Large intestine (tissue), 3 donors: ENCODE measurements around the gene ADAMTS17. TPM values are rescaled to one million over a fixed set of nuclear protein-coding genes. Genes with fewer than 3 reads are reported as not detected.

Experiments
- DNase-seq, 2 donors: peaks; one replicate each; pipeline versions ENCODE4 v3.0.0 to v3.0.0-alpha.2; 2013
- H3K27ac ChIP-seq: one replicate; pipeline ENCODE4 v1.5.1; 2013; ENCODE audit warnings: low read length
- H3K27me3 ChIP-seq: 2 replicates; pipeline ENCODE4 v1.6.1; 2013; ENCODE audit warnings: low read length; ENCODE audit not compliant: control insufficient read depth, insufficient read depth
- H3K36me3 ChIP-seq: 2 replicates; pipeline ENCODE4 v1.6.1; 2013; ENCODE audit warnings: low read length; ENCODE audit not compliant: control insufficient read depth, insufficient read depth
- H3K4me1 ChIP-seq: one replicate; pipeline ENCODE4 v1.6.1; 2013; ENCODE audit warnings: low read length; ENCODE audit not compliant: control insufficient read depth, insufficient read depth
- H3K4me3 ChIP-seq: one replicate; pipeline ENCODE4 v1.5.1; 2013; ENCODE audit warnings: low read length
- H3K9me3 ChIP-seq: one replicate; pipeline ENCODE4 v1.6.1; 2013; ENCODE audit warnings: mild to moderate bottlenecking, low read depth, low read length, moderate library complexity; ENCODE audit not compliant: control insufficient read depth
- WGBS: methylation state at CpG from one replicate; pipeline ENCODE4 v1.1.5; 2013; ENCODE audit warnings: low lambda C conversion rate; ENCODE audit not compliant: insufficient coverage; 5-methylcytosine and 5-hydroxymethylcytosine counted together
- polyA plus RNA-seq: library from polyadenylated mRNA; unstranded; fragments of 120-200 nt; gene quantifications from one replicate; pipeline ENCODE4 v1.2.1, GENCODE V29; 2013

ADAMTS17 gene
- polyA plus RNA-seq, 1 donor = 3.7 TPM

DNA sequence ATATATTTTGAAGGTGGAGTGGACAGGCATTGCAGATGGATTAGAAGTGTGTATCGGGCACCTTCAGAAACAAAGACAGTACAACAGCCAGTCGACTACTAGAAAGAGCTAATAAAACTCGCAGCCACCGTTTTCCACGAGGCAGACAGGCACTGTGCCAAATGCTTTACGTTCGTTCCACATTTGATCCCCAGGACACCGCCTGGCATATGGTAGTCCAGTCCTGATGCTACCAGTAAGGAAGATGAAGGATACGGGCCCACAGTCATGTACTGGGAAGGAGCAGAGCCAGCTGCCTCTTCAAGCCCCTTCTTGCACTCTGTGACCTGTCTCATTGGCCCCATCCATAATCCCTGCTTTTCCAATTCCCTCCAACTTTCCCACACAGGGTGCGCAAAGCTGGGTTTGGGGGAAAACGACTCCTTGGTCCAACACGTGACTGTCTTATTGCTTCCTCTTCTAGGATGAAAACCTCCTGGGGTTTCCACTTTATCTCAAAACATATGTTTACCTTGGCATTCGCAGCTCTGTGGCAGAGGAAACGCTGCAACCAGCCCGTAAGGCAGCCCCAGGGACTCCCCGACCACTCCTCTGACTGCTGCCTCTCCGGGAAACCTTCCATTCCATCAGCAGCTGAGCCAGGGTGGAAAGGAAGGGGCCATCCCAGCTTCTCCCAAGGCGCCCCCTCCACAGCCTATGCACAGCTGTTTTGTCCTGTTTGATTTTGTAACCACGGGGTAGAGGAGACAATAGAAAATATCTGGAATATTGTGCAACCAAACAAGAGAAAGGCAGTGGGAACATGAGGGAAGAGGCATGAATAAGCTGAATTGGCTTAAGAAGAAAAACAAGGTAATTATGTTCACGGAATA is 107.4 kb downstream of the ADAMTS17 start:
- peak in 1 of 2 donors; percentile 11 for DNase-seq
- Histone ChIP-seq H3K27ac (no peak overlapping the region), H3K27me3 (no peaks in the 10 kb centered on the region), H3K9me3 (no peaks in the 10 kb centered on the region), H3K36me3 (no peaks in the 10 kb centered on the region), H3K4me3 (no peak overlapping the region), H3K4me1 (no peaks in the 10 kb centered on the region)
- 100% methylated on average over 1 of the region's 20 CpGs for WGBS

DNA sequence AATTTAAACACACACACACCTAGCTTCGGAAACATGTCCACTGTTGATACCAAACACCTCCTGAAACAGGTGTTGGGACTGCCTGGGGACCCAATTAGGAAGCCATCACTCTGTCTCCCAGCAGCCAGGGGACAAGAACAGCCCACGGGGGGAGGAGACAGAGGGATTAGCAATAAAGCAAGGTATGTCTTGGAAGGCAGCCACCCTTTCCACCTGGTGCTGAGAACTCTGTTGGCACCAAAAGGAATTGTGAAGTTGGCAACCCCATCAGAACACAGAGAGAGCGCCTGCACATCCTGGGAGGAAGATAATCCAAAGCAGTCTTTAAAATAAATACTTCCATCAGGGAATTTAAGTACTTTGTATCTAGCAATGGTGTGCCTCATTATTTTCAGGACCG is 111.0 kb downstream of the ADAMTS17 start:
- WGBS = 80% methylated on average over 1 of the region's 4 CpGs
- H3K4me1 ChIP-seq = no peaks in the 10 kb centered on the region

DNA sequence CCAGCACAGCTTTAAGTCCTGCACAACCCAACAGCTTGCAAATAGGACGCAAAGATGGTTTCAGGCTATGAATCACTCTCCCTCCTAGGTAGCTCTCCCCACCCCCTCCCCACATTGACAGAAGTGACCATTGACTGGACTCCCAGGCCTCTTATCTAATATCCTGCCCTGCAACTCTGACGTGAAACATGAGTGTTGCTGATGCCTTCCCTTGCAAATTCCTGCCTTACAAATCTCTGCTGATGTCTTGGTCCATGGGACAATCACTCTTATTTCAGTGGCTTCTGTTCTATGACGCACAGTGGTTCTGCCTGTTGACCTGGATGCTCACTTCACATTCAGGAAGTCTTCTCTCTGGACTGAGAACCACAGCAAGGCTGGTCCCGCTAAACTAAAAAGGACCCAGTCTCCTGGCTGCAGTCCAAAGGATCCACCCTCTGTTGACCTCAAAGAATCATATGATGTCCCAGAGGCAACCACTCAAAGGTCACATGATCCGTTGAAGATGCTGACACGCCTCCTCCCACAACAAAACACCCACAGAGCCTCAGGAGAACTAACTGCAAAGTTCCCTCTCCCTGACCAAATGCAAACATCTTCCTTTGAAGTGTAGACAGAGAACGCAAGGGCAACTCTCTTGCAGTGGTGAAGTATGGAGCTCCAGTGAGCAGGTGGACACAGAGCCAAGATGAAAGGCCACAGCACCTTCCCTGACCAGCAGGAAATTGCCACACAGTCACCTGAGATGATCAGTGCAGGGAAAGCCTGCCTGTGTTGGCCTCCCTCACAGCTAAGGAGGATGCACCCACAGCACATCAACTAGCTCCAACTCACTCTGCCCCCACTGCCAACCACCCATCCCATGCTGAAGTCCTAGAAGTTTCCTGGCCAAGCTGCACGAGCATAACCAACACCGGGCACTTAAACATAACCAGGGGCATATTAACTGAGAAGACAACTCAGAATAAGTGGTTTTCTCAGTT is 112.3 kb downstream of the ADAMTS17 start:
- Histone ChIP-seq H3K9me3 (no peaks in the 10 kb centered on the region), H3K36me3 (no peaks in the 10 kb centered on the region), H3K4me1 (no peaks in the 10 kb centered on the region), H3K4me3 (no peak overlapping the region), H3K27me3 (no peaks in the 10 kb centered on the region), H3K27ac (no peak overlapping the region)
- DNase-seq = no peak
- no CpG with 5 or more reads among the region's 9 CpGs for WGBS

More for the DNA sequence above, 111.0 kb downstream of the ADAMTS17 start:
- H3K4me3 ChIP-seq = no peak overlapping the region
- H3K27me3 ChIP-seq = no peaks in the 10 kb centered on the region
- no peak for DNase-seq
- no peaks in the 10 kb centered on the region for H3K36me3 ChIP-seq
- no peak overlapping the region for H3K27ac ChIP-seq
- H3K9me3 ChIP-seq = no peaks in the 10 kb centered on the region

DNA sequence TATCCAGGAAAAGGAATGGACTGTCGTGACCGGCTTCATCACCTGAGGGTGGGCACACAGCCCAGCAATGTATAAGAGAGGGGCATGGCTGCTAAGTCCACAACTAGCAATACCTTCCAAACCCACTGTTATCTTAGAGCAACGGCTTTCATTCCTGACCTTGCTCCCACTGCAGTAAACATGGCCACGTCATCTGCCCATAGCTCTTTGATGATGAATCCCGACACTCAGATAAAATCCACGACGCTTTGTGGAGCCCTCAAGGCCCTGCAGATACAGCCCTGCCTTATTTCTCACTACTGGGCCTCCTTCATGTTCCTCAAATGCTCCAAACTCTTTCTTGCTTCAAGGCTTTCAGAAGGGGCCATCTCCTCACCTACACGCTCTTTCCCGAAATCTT is 114.0 kb downstream of the ADAMTS17 start:
- Histone ChIP-seq H3K27ac (no peak overlapping the region), H3K27me3 (no peaks in the 10 kb centered on the region), H3K4me1 (no peaks in the 10 kb centered on the region), H3K36me3 (no peaks in the 10 kb centered on the region), H3K9me3 (no peaks in the 10 kb centered on the region), H3K4me3 (no peak overlapping the region)
- DNase-seq = no peak
- WGBS = 100% methylated on average over 2 of the region's 9 CpGs

DNA sequence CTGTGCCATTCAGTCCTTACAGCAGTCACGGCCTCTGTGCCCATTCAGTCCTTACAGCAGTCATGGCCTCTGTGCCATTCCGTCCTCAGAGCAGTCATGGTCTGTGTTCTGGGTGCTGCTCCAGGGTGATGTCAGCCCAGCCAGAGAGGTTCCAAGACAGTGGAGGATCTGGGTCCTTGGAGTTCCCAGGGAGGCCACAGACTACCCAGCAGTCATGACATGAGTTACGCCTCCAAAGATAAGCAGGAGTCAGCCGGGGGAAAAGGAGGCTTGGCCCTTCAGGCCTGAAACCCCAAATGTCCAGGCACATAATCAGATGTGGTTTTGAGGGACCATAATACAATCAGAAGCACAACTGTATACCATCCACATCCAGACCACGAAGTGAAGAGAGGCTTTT is 115.7 kb downstream of the ADAMTS17 start:
- Histone ChIP-seq H3K4me3 (no peak overlapping the region), H3K4me1 (no peaks in the 10 kb centered on the region), H3K9me3 (no peaks in the 10 kb centered on the region), H3K36me3 (no peaks in the 10 kb centered on the region), H3K27me3 (no peaks in the 10 kb centered on the region), H3K27ac (no peak overlapping the region)
- no peak for DNase-seq
- no CpG with 5 or more reads among the region's 5 CpGs for WGBS

DNA sequence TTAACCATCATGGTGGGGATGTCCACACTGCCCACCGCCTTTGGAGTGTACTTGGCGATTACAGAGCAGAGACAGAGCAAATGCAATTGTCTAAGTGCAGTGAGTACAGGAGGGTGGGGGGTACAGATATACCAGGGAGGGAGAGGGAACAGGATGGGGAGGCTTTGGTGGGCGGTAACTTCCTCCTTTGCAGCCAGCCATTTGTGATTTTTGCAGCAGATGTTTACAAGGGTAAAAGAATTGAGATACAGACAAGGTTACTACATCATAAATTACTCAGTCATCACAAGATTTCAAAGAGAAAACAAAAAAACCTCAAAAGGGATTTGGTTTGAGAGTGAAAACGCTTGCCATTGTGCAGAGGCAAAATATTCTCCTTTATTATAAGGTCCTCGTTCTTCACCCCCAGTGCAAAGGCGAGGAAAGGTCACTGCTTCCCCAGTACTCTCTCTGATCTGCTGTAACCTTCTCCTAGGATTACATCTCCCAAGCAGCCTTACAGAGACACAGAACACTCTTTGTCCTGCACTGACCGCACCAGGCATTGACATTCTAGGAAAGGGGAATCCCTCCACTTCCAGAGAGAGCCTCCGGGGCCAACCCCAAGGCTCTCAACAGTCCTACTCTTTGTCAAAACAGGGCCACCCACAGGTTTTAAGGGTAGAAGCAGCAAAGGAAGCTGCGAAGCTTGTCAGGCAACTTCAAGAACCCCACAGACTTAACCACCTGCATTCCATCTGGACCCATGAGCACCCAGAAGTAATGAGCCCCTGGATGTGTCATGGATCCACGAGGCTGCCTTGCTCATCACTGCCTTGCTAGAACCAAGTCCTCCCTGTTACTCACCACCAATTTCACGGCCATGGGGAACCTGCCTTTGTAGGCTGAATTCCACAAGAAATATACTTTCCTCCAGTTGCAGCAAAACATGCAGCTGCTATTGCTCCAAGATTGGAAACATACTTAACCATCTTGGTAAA is 117.3 kb downstream of the ADAMTS17 start:
- no peaks in the 10 kb centered on the region for H3K27me3 ChIP-seq
- DNase-seq = no peak

DNA sequence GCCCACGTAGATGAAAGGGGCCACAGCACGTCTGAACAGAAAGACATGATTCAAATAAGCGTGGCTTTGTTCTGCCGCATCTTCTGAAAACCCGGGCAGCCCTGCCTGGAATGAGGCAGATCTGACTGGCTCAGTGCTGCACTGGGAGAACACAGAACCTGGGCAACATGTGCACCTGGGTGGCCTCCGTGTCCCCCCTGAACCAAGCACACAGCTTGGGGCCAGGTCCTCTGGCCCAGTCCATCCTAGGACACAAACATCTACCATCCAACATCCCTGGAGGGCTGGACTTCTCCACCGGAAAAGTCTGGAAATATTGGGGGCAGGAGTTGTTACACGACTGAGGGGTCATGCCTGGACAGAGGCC is 119.4 kb downstream of the ADAMTS17 start:
- Histone ChIP-seq H3K9me3 (no peaks in the 10 kb centered on the region), H3K36me3 (no peaks in the 10 kb centered on the region)
- no CpG with 5 or more reads among the region's 8 CpGs for WGBS

More for the DNA sequence above, 117.3 kb downstream of the ADAMTS17 start:
- WGBS = 50% methylated on average over 1 of the region's 11 CpGs
- Histone ChIP-seq H3K27ac (no peak overlapping the region), H3K4me3 (no peak overlapping the region), H3K9me3 (no peaks in the 10 kb centered on the region), H3K36me3 (no peaks in the 10 kb centered on the region), H3K4me1 (no peaks in the 10 kb centered on the region)

DNA sequence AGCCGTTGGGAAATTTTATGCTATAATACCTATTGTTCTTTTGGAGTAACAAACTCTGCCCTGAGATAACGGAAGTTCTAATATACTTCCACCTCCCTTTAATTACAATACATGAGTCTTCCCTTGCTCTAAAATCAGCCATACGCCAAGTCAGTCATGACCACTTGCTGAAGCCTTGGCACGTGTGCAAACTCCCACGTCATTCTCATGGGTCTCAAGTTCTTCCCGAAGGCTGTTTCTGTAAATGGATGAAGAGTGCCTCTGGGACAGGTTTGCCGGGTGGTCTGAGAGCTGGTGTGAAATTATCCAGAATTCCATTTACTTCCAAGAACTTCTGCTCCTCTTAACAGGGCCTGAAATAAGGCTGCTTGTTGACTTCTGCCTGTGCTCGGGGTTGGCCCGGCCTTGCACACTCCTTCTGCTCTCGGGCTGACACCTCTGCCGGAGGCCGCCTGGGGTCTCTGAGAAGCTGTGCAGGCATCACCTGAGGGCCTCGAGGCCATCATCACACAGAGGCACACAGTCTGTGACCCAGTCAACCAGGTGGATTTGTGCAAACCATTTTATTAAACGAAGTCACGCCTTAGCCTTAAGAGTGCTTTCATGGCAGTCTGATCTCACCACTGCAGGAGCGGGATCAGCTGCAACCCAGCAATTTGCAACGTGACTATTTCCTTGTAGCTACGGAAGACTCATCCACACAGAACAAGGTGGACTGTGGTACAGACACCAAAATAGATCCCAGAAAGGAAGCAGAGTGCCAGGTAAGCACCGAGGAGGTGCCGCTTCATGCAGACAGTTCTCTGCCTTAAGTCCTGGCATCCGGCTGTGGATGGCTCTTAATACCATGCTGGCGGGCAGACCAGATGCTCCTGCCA is 120.1 kb downstream of the ADAMTS17 start:
- peaks cover 3% of the 10 kb centered on the region for H3K4me1 ChIP-seq
- H3K9me3 ChIP-seq = no peaks in the 10 kb centered on the region
- no peaks in the 10 kb centered on the region for H3K36me3 ChIP-seq
- no peaks in the 10 kb centered on the region for H3K27me3 ChIP-seq
- no peak overlapping the region for H3K4me3 ChIP-seq
- WGBS = no CpG with 5 or more reads among the region's 22 CpGs
- DNase-seq = no peak
- no peak overlapping the region for H3K27ac ChIP-seq

More for the DNA sequence above, 119.4 kb downstream of the ADAMTS17 start:
- H3K27me3 ChIP-seq = no peaks in the 10 kb centered on the region
- no peak overlapping the region for H3K4me3 ChIP-seq
- H3K4me1 ChIP-seq = no peaks in the 10 kb centered on the region
- H3K27ac ChIP-seq = no peak overlapping the region
- no peak for DNase-seq

DNA sequence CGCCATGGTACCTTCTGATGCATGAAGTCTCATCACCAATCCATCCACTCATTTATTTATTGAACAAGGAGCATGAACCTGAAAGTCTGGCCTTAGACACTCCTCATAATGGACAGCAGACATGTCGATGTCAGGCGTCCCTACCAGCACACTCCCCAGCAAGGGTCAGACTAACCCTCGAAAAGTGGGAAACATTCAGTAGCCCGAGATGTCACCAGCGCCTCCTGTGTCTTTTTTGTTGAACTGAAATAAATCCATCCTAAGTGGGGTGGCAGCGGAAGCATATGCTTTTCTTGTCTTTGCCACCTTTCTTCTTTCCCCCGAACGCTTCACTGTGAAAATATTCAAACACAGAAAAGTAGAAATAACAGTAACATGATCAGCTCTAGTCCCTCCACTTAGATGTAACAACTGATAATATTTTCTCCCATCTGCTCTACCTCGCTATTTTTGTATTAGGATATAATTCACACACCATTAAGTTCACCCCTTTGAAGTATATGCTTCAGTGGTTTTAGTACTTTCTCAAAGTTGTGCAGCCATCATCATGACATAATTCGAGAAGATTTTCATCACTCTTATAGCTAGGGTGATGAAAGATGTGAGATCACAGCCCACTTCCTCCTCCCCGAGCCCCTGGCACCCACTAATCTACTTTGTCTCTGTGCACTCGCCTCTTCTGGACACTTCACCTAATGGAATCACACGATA is 121.6 kb downstream of the ADAMTS17 start:
- H3K27me3 ChIP-seq = no peaks in the 10 kb centered on the region
- H3K4me1 ChIP-seq = peaks cover 13% of the 10 kb centered on the region
- H3K9me3 ChIP-seq = no peaks in the 10 kb centered on the region
- H3K4me3 ChIP-seq = no peak overlapping the region
- DNase-seq = no peak
- H3K27ac ChIP-seq = no peak overlapping the region
- H3K36me3 ChIP-seq = no peaks in the 10 kb centered on the region
- WGBS = 95% methylated on average over 4 of the region's 14 CpGs
